Activated naive CD8-positive, alpha-beta T cell treated with anti-CD3 and anti-CD28 coated beads, Interleukin-2, amount 10 ng/mL, durations not matched to agents 7 days and 5 days (primary cell): ENCODE data around the gene SERPINI1. TPM values are rescaled to one million over a fixed set of nuclear protein-coding genes. Genes with fewer than 3 reads are reported as not detected.

ENCODE experiments used
- ATAC-seq: fragments of 150-1000 bp; cut with Tn5 transposase; one replicate; pipeline ENCODE4 v1.10.0; 2021; ENCODE audit warnings: low read depth, moderate library complexity
- POLR2A ChIA-PET: fragments of 350-600 bp; sonication (Branson Sonifier 250); formaldehyde crosslinking; loops from one replicate; lab custom pipeline; 2021; ENCODE audit warnings: antibody characterized with exemption; lab: Charles Lee
- DNase-seq: peaks from one replicate; pipeline ENCODE4 v3.0.0; 2021
- H3K27ac Mint-ChIP-seq: one replicate; pipeline ENCODE4 v1.8.0; 2022; ENCODE audit warnings: mild to moderate bottlenecking, mixed read lengths
- H3K27me3 Mint-ChIP-seq: one replicate; pipeline ENCODE4 v1.8.0; 2022; ENCODE audit warnings: mild to moderate bottlenecking, moderate library complexity, mixed read lengths
- H3K36me3 Mint-ChIP-seq: one replicate; pipeline ENCODE4 v1.8.0; 2021; ENCODE audit warnings: mild to moderate bottlenecking, mixed read lengths
- H3K4me1 Mint-ChIP-seq: one replicate; pipeline ENCODE4 v1.8.0; 2021; ENCODE audit warnings: mixed read lengths
- H3K4me3 Mint-ChIP-seq: one replicate; pipeline ENCODE4 v1.8.0; 2022; ENCODE audit warnings: mild to moderate bottlenecking, moderate library complexity, mixed read lengths
- H3K9me3 Mint-ChIP-seq: one replicate; pipeline ENCODE4 v1.8.0; 2021; ENCODE audit warnings: mixed read lengths
- total RNA-seq, 2 experiments: library from RNA; stranded (reverse); gene quantifications; one replicate each; pipeline ENCODE4 v1.2.3, GENCODE V29; 2021

The SERPINI1 gene
- total RNA-seq, 2 experiments from 2014 or later, result 1.9 to 2.4 TPM

GRCh38 chr3:167870759-167871158, 135.2 kb downstream of the SERPINI1 start:
- no peak for DNase-seq
- Mint-ChIP-seq H3K36me3 (no peaks in the 10 kb centered on the region), H3K9me3 (no peaks in the 10 kb centered on the region), H3K27me3 (peaks cover 14% of the 10 kb centered on the region), H3K4me1 (no peaks in the 10 kb centered on the region), H3K27ac (no peak overlapping the region), H3K4me3 (no peak overlapping the region)
- ATAC-seq, result no peak
- POLR2A ChIA-PET, result no interaction called here

- Mint-ChIP-seq H3K27me3 (peaks cover 15% of the 10 kb centered on the region), H3K4me3 (no peak overlapping the region), H3K36me3 (no peaks in the 10 kb centered on the region), H3K27ac (no peak overlapping the region), H3K9me3 (no peaks in the 10 kb centered on the region), H3K4me1 (no peaks in the 10 kb centered on the region)
- ATAC-seq, result no peak
- POLR2A ChIA-PET, result no interaction called here
- no peak for DNase-seq
Observed at GRCh38 chr3:167872032-167872431, 136.5 kb downstream of the SERPINI1 start.

GRCh38 chr3:167872941-167873340, 137.4 kb downstream of the SERPINI1 start:
- POLR2A ChIA-PET, result no interaction called here
- ATAC-seq (no peak), DNase-seq (no peak)
- no peak overlapping the region for H3K27ac Mint-ChIP-seq
- H3K27me3 Mint-ChIP-seq, result peaks cover 15% of the 10 kb centered on the region
- H3K36me3 Mint-ChIP-seq, result no peaks in the 10 kb centered on the region
- H3K4me3 Mint-ChIP-seq, result no peak overlapping the region
- H3K9me3 Mint-ChIP-seq, result no peaks in the 10 kb centered on the region
- H3K4me1 Mint-ChIP-seq, result no peaks in the 10 kb centered on the region

GRCh38 chr3:167874671-167875372, 139.3 kb downstream of the SERPINI1 start:
- Mint-ChIP-seq H3K4me3 (no peak overlapping the region), H3K9me3 (no peaks in the 10 kb centered on the region), H3K27me3 (peaks cover 11% of the 10 kb centered on the region), H3K27ac (no peak overlapping the region), H3K4me1 (no peaks in the 10 kb centered on the region), H3K36me3 (no peaks in the 10 kb centered on the region)
- ATAC-seq (no peak), DNase-seq (no peak)
- POLR2A ChIA-PET, result no interaction called here

Other genes with a start within 250 kb of the SERPINI1 start
- under 1 TPM in 1 of 2 experiments, not detected in 1; 0.33 TPM for gene WDR49, start 81.8 kb upstream of the SERPINI1 start, total RNA-seq
- 10 to 100 TPM; 51.6 to 52.8 TPM for gene PDCD10, start 829 bp upstream of the SERPINI1 start, total RNA-seq